Measurements from ENCODE around the gene MAP2K6. TPM values are rescaled to one million over a fixed set of nuclear protein-coding genes. Genes with fewer than 3 reads are reported as not detected.
A peak's percentile ranks its signal among the peaks of the same experiment; 100 is the strongest.

The MAP2K6 gene
- total and polyA plus RNA-seq, 2 donors (not counting 3 experiments of a cell fraction or from before 2014, with no cell fraction given): 5.9 to 13.9 TPM

- Histone ChIP-seq H3K36me3 (ENCODE audit: control insufficient read depth in 2 of 2, extremely low read depth in 1 of 2, insufficient read depth in 2 of 2, low read length in 2 of 2) (no peaks in the 10 kb centered on the region), H3K9me3 (replicated peaks; ENCODE audit: control insufficient read depth, insufficient read depth, low read length) (no peaks in the 10 kb centered on the region), H3K9me1 (replicated peaks; ENCODE audit: control insufficient read depth, extremely low read depth, insufficient read depth, low read length) (no peaks in the 10 kb centered on the region), H3K27me3 (ENCODE audit: control insufficient read depth in 2 of 2, insufficient read depth in 2 of 2, low read length in 2 of 2) (peaks cover 1 to 2% of the 10 kb centered on the region in 2 experiments), H3K4me2 (ENCODE audit: insufficient read depth, low read length) (no peak overlapping the region), H3K4me3 (replicated peaks in 1 of 3; ENCODE audit: insufficient read depth in 1 of 3, low read depth in 1 of 3, low read length in 3 of 3) (no peak overlapping the region), H2AFZ (ENCODE audit: low read depth, low read length) (no peak overlapping the region), H3K27ac (ENCODE audit: insufficient read depth, low read depth, low read length) (no peak overlapping the region), H3K9ac (replicated peaks; ENCODE audit: extremely low read depth, insufficient read depth, low read length) (no peak overlapping the region), H3K79me2 (ENCODE audit: control insufficient read depth, insufficient read depth, low read length) (no peaks in the 10 kb centered on the region), H4K20me1 (replicated peaks; ENCODE audit: control insufficient read depth, extremely low read depth, insufficient read depth, low read length) (no peaks in the 10 kb centered on the region), H3K4me1 (ENCODE audit: control insufficient read depth, extremely low read depth, insufficient read depth, low read length) (peaks cover 8% of the 10 kb centered on the region)
- DNase-seq (ENCODE audit: low read depth, low spot score): peak; percentile 19
- no TSS peak for BruUV-seq (replicated peaks)
- POLR2A ChIA-PET: no interaction called here
- intact Hi-C loops (cut with micrococcal nuclease): no loop called here
- CTCF ChIA-PET: interaction anchor here (2.5 kb wide), 1 partner anchor 18 kb away, joined by 12 read pairs; no protein-coding TSS in a partner anchor
- peak; percentile 20 for TF ChIP-seq JUN (IDR thresholded peaks at IDR 0.05; ENCODE audit: borderline replicate concordance, insufficient read depth, insufficient read length, low read depth)
- TF ChIP-seq GATA2 (IDR thresholded peaks at IDR 0.05; ENCODE audit: insufficient read depth, insufficient read length, low read depth, low read length): no peak
- TF ChIP-seq POLR2A (IDR thresholded peaks at IDR 0.05; ENCODE audit: low read depth, low read length): no peak
- dilution Hi-C loops (cut with MboI; ENCODE audit: extremely low pct_ligation_motif_present, low sequenced_read_pairs): no loop called here
- FAIRE-seq: no peak
Observed at GRCh38 chr17:69588827-69589239, 174.3 kb downstream of the MAP2K6 start.

GRCh38 chr17:69590671-69591070 is 176.2 kb downstream of the MAP2K6 start:
- Histone ChIP-seq H2AFZ (ENCODE audit: low read depth, low read length) (no peak overlapping the region), H3K9me3 (replicated peaks; ENCODE audit: control insufficient read depth, insufficient read depth, low read length) (no peaks in the 10 kb centered on the region), H3K4me3 (replicated peaks in 1 of 3; ENCODE audit: insufficient read depth in 1 of 3, low read depth in 1 of 3, low read length in 3 of 3) (no peak overlapping the region), H4K20me1 (replicated peaks; ENCODE audit: control insufficient read depth, extremely low read depth, insufficient read depth, low read length) (no peaks in the 10 kb centered on the region), H3K36me3 (ENCODE audit: control insufficient read depth in 2 of 2, extremely low read depth in 1 of 2, insufficient read depth in 2 of 2, low read length in 2 of 2) (no peaks in the 10 kb centered on the region), H3K9me1 (replicated peaks; ENCODE audit: control insufficient read depth, extremely low read depth, insufficient read depth, low read length) (no peaks in the 10 kb centered on the region), H3K4me1 (ENCODE audit: control insufficient read depth, extremely low read depth, insufficient read depth, low read length) (peaks cover 18% of the 10 kb centered on the region), H3K4me2 (ENCODE audit: insufficient read depth, low read length) (no peak overlapping the region), H3K79me2 (ENCODE audit: control insufficient read depth, insufficient read depth, low read length) (no peaks in the 10 kb centered on the region), H3K27me3 (ENCODE audit: control insufficient read depth in 2 of 2, insufficient read depth in 2 of 2, low read length in 2 of 2) (peaks cover 0 to 2% of the 10 kb centered on the region in 2 experiments), H3K9ac (replicated peaks; ENCODE audit: extremely low read depth, insufficient read depth, low read length) (no peak overlapping the region), H3K27ac (ENCODE audit: insufficient read depth, low read depth, low read length) (no peak overlapping the region)
- DNase-seq (ENCODE audit: low read depth, low spot score) (no peak), FAIRE-seq (no peak)
- no peak for TF ChIP-seq EZH2 (IDR thresholded peaks at IDR 0.05; ENCODE audit: borderline replicate concordance, low read depth, low read length, severe bottlenecking)
- TF ChIP-seq MAX (IDR thresholded peaks at IDR 0.05; ENCODE audit: insufficient read depth, insufficient read length): no peak
- TF ChIP-seq POLR2AphosphoS5 (IDR thresholded peaks at IDR 0.05; ENCODE audit: insufficient read depth, low read depth, low read length): no peak
- TF ChIP-seq JUN (IDR thresholded peaks at IDR 0.05; ENCODE audit: borderline replicate concordance, insufficient read depth, insufficient read length, low read depth): no peak
- TF ChIP-seq MYC (IDR thresholded peaks at IDR 0.05; ENCODE audit: low read depth, low read length): no peak
- TF ChIP-seq FOS (IDR thresholded peaks at IDR 0.05; ENCODE audit: borderline replicate concordance, insufficient read depth, low read length): no peak
- TF ChIP-seq POLR2A (IDR thresholded peaks at IDR 0.05; ENCODE audit: low read depth, low read length): no peak
- TF ChIP-seq GATA2 (IDR thresholded peaks at IDR 0.05; ENCODE audit: insufficient read depth, insufficient read length, low read depth, low read length): no peak
- TF ChIP-seq CTCF (IDR thresholded peaks at IDR 0.05; ENCODE audit: extremely low read depth in 1 of 2, insufficient read depth in 1 of 2, low read depth in 1 of 2, low read length in 2 of 2): no peak
- BruUV-seq (replicated peaks): no TSS peak
- dilution Hi-C loops (cut with MboI; ENCODE audit: extremely low pct_ligation_motif_present, low sequenced_read_pairs): no loop called here
- intact Hi-C loops (cut with micrococcal nuclease): no loop called here
- POLR2A ChIA-PET: interaction anchor here (1.0 kb wide), 1 partner anchor 16 kb away, joined by 3 read pairs; no protein-coding TSS in a partner anchor
- CTCF ChIA-PET: interaction anchor here (1.2 to 2.5 kb wide), 2 partner anchors 8 to 17 kb away, joined by 3 to 12 read pairs; no protein-coding TSS in a partner anchor

All from endothelial cell of umbilical vein (primary cell).